SKM-1 treated with dmso at 0.1 percent for 144 hours (cell line): ENCODE results near the gene DLX4.

Experiments
- DNase-seq: peaks from one replicate; lab custom pipeline; 2025; ENCODE audit not compliant: unreplicated experiment; lab: John Stamatoyannopoulos, UW

The DLX4 gene, protein sequence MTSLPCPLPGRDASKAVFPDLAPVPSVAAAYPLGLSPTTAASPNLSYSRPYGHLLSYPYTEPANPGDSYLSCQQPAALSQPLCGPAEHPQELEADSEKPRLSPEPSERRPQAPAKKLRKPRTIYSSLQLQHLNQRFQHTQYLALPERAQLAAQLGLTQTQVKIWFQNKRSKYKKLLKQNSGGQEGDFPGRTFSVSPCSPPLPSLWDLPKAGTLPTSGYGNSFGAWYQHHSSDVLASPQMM

DNA sequence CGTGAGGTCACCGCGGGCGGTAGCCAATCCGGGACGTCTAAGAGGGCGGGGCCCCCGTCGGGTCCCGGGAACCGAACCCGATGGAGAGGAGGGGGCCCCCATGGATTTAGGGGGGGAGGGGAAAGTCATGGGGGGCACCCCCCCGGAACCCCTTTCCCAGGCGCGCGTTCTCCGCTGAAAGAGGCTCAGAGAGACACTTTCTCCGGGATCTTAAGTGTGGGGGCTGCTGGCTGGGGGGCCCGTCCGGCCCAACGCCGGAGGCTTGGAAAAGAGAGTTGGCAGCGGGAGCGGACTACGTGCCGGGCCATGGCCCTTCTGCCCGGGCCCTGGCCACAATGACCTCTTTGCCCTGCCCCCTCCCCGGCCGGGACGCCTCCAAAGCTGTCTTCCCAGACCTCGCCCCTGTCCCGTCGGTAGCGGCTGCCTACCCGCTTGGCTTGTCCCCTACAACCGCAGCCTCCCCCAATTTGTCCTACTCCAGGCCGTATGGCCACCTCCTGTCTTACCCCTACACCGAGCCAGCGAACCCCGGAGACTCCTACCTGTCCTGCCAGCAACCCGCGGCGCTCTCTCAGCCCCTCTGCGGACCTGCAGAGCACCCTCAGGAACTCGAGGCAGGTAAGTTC, at the start of gene DLX4:
Gene DLX4 (plus strand): TSS at position 57 of the 626 bp plus-strand sequence. CDS start 279 bp downstream, at position 336.
- no peak for DNase-seq

DNA sequence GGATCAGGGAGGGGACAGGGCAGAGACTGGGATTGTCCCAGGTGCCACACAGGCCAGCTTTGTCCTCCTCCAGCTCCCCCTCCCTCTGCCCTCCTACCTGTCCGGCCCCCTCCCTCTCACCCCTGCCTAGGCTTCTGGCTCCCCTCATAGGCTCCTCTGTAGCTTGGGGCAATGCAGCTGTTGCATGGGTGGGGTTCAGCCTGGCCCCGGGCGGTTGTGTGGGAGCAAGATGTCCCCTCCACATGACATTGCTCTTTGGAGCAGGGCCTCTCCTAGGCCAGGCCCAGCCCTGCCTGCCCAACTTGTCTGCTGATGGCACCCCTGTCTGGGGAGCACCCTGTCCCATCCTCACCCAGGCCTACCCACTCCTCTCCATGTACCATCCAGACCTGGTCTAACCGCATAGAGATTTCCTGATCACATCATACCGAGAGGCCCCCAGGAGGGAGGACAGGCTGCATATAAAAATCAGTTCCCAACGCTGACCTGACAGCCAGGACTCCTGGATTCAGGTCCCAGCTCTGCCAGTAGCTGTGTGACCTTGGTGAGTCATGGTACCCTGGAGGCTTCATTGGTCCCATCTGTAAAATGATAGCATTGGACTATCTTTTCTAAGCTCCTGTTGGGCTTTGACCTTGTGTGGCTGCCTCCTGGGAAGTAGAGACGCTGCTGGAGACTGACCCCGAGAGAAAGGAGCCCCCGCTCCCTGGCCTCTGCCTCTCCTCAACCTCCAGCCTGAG, 48.8 kb upstream of the DLX4 start:
- DNase-seq: no peak

DNA sequence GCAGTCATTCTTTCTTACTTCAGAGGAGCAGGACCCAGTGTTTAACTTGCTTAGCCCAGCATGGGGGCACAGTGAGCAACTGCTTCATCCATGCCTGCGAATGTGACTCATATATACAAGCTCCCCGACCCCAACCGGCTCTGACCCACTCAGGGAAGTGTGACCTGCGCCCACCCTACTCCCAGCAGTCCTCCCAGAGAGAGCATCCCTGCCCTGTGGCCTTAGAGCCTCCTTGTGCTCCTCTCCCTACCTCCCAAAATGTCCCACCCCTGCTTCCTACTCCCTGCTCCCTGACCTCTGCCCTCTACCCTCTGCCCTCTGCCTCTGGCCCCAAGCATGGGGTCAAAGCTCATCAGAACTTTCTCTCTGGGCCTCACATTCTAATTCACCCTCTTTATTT, 46.9 kb upstream of the DLX4 start:
- DNase-seq: no peak

DNA sequence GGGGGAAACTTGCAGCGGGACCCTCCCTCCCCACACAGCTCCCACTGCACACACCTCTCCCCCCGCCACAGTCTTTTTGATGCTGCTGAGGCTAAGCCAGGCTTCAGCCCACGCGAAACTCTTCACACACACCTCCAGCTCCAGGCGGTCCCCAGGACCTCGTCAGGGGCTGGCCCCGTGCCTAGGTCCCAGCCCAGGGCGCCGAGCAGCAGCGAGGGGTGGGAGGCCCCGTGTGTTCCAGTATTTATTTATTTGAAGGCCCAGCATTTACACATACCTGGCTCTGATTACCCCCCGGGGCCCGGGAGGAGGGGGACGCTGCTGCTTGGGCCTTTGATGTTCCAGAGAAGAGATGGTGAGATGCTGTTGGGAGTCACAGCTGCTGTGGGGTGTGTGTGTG, 44.9 kb upstream of the DLX4 start:
- no peak for DNase-seq

DNA sequence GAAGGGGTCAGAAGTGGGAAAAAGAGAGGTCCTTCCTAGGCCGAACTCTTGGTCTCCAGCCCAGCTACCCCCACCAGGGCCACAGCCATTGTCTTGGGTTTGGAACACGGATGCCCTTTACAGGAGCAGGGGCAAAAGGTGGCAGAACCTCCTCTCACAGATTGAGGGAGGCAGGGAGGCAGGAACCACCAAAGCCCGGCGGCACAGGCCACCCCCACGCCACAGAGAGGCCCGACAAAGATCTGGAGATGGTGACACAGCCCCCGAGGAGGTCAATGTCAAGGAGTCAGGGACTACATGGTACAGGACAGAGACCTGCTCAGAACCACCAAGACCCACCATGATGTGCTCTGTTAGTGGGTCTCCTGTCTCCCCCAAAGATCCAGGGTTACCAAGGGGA, 44.4 kb upstream of the DLX4 start:
- no peak for DNase-seq

DNA sequence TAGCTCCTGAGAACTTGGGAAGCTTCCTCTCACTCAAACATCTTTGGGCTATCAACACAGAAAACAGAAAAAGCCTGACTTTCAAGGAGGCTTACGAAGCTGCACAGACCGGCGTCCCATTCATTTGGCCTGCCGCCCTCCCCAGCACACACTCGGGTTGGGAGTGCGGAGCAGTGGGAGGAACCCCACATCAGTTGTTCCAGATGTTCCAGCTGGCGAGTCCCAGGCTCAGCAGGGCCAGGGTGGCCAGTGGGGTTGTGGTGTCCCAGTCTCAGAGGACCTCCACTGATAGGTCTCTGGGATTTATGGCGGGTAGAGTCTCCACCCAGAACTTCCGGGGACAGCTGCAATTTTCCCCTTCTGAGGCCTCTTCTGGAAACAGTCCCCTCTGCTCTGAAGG, 43.1 kb upstream of the DLX4 start:
- DNase-seq: no peak

DNA sequence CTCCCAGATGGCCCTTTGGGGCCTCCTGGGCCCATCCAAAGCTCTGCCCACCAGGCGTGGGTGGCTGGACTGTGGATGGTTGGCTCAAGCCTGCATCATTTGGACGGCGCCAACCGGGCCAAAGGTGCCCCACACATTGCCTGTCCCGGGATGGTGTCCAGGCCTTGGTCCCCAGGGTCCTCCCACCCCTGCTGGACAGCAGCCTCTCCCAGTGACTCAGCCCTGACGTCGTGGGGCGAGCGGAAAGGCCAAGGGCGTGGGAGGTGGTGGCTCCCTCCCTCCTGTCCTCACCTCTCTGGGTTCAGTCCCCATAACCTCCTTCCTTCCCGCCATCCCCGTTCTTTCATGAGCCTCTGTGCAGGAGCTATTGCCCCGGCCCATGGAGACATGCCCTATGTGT, 42.1 kb upstream of the DLX4 start:
- no peak for DNase-seq

DNA sequence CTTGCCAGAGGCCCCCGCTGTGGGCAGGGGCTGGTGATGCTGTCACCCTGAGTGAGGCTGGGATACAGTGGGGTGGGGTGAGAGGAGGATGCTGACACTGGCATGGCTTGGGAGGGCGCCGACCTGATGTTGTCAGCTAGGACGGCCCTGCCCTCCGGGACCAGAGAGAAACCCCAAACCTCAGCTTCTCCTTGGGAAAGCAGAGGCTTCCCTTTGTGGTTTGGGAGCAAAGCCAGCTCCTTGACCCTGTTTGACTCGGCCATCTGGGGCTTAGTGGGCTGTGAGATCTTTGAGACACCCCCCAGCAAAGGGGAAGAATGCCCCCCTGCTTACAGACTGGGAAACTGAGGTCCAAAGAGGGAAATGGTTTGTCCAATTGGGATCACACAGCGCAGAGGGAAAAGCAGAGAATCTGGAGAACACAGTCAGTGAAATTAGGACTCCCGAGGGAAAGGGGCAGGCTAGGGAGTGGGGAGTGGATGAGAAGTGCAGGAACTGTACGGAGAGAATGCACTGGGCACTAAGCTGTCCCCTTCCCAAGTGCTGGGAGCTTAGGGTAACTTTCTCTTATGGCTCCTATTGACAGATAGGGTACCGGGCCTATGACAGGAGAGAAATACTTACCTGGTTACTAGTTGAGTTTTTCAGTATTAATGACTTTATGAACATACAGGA, 40.7 kb upstream of the DLX4 start:
- no peak for DNase-seq

DNA sequence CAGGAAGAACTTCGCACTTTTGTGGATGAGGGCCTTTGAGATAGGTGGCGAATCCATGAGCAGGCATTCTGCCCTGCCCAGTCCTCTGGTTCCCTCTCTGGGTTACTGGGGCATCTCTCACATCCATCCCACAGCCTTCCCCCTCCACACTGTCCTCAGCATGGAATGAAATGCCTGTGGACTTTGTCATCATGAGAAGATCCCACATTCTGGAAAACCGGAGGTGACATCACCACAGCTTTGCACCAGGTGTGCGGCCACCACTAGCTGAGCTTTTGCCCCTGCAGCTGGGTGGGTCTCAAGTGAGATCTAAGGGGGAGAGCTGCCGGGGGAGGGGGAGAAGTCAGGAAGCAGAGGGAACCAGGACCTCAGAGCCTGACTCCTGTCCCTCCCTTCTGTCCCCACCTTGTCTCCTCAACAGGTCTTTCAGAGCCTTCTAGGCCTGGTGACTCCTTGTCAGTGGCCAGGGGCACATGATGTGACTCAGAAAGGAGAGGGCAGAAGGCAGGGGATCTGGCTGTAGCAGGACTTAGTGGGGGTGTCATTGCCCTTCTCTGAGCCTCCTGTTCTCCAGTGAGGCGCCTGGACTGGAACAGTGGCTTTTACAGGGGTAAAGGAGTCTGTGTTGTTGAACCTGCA, 40.0 kb upstream of the DLX4 start:
- DNase-seq: no peak

DNA sequence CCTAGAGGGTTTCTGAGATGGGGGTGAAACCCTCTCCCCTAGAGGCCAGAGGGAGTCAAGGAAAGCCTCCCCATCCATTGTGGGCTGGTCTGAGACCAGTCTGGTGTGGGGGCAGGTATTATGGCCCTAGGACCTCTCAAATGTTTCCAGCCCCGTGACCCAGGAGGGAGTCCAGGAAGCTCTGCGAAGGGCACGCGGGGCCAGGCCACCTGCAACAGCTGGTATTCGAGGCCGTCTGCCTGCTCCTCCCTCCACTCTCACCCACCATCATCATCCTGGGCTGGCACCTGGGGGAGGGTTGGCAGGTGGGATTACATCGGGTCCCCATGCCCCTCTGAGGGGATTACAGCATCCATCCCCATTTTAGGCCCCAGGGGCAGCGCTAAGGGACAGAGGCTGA, 38.1 kb upstream of the DLX4 start:
- DNase-seq: no peak

DNA sequence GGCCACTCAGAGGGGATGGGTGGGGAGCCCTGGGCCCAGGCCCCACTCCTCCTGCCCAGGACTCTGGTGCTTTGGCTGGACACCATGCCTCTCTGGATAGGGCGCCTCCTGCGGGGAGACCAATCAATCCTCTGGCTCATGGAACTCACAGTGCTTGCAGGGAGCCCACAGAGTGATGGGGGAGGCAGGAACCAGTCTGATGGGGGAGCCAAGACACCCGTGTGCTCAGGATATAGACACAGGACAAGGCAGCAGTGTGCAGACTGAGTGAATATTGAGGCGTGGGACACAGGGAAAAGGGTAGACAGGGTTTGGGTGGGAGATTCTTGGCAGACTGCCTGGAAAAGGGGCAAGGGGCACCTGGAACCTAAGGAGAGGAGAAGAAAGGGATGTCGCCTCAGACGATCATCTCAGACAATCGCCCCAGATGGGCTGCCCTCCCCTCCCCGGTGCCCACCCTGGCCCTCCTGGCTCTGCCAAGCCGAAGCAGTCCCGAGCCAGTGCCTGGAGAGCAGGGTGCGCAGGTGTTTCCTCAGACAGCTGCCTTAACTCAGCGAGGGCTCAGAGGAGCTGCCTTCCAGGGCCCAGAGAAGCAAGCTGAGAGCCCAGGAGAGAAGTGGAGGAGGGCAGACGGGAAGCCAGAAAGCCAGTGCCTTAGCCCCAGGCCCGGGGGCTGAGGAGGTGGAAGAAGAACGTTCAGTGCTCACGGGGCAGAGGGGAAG, 37.4 kb upstream of the DLX4 start:
- DNase-seq: no peak

DNA sequence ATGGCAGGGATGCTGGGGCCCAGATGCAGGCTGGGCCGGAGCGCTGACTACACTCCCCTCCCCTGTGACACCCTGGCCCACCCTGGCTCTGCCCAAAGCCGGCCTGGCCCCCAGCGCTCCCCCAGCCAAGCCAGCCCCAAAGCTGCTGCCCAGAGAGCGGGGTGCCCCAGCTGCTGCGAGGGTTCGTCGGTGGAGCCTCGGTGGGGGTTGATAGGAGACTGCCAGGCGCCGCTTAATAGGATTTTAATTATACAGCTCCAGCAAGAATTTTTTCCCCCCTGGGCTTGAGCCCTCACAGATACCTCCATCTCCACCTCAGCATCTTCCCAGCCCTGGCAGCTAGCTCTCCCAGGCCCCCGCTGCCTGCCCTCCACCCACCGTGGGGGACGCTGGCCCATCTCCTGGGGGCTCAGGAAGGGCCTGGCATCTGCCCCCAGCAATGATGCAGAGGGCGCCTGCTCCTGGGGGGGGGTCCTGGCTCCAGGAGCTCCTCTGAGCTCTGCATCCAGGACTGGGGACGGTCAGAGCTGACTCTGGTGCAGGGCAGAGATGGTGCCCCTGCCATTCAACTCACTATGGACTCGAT, 36.8 kb upstream of the DLX4 start:
- no peak for DNase-seq

DNA sequence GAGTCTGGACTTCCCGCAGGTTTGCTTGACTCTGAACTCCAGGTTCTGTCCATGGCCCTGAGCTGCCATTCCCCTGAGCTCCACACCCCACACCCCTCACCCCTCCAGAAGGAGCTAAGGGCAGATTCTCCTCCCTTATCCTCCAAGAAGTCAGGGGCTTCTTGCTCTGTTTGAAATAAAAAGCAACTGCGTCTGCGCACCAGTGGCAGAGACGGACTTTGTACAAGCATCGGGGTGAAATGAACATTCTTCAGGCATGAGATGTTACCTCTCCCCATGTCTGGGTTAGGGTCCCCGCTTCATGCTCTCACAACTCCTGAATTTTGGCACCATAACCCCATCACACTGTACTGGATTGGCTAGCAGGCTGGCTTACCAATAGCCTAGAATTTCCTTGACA, 36.1 kb upstream of the DLX4 start:
- DNase-seq: no peak

DNA sequence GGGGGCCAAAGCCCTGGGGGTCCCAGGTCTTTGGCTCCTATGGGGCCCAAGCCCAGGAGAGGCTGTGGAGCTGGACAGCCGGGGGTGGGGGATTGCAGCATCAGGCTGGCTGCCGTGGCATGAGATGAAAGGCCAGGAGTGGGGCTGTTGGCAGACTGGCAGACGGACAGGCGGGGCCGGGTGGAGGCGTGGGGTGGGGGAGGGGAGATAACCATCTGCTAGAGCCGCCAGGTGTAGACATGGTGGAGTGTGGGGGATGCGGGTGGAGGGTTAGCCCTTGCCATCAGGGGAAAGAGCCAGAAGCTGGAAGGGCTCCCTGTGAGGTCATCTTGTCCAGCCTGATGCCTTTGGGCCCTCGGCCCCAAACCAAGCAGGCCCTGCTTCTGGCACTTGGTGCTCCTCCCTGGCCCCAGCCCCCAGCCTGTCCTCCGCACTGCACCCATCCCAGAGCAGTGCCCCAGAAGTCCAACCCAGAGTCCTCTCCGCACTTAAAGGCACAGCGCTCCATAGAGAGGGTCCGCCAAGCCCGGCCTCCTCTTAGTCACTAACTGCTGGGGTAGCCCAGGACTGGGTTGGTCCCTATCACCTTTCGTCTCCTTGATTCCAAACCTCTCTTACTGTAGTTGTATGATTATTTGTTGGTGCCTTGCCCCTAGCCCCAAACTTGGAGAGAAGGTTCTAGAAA, 33.3 kb upstream of the DLX4 start:
- DNase-seq: no peak

DNA sequence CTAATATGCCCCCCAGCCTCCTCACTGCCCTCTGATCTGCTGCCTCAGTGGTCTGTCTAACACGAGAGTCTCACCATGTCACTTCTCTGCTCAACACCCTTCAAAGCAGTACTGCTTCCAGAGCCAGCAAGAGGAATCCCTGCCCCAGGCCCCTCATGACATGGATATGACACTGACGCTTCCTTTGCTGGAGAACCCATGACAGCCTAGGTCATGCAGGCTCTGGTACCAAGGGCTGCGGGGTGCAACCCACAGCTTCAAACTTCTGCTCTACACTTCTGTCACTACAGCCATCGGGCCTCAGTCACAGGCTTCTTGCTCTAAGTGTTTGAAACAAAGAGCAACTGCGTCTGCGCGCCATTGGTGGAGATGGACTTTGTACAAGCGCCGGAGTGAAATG, 32.6 kb upstream of the DLX4 start:
- no peak for DNase-seq

DNA sequence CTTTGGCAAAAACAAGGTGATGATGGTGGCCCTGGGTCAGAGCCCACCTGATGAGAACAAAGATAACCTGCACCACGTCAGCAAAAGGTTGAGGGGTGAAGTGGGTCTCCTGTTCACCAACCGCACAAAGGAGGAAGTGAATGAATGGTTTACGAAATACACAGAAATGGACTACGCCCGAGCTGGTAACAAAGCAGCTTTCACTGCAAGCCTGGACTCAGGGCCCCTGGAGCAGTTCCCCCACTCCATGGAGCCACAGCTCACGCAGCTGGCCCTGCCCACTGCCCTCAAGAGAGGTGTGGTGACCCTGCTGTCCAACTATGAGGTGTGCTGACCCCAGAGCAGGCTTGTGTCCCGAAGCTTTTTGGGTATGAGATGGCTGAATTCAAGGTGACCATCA, 29.7 kb upstream of the DLX4 start:
- DNase-seq: peak; percentile 83

DNA sequence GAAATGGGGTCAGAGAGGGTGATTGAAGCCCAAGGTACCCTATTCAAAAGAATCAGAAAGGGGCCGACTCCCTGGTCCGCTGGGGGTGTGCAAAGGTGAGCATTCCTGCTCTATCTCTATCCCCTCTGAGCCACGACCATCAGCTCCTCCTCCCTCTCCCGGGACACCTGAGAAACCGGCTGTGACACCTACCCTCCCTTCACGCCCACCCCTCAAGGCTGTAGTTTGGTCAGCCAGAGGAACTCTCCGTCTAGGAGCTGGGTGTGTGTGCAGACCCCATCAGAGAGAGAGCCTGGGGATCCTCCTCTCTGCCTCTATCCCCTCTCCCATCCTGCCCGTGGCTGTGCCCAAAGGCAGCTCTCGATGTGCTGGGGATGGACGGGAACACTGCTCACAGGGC, 27.6 kb upstream of the DLX4 start:
- no peak for DNase-seq

DNA sequence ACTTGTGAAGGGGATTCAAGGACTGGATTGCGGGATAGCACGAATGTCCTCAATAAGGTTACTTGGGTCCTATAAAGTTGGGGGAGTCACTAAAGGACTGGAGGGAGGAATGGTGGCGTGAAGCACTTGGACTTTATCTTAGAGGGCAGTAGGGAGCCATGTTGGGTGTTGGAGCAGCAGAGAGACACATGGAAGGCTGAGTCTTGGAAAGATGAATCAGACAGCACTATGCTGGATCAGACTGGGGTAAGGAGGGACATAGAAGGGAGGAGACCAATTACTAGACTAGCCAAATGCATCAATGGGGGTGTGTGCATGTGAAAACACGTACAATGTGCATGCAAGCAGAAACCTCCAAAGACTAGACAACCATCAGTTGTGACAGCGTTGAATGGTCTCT, 26.0 kb upstream of the DLX4 start:
- DNase-seq: no peak

DNA sequence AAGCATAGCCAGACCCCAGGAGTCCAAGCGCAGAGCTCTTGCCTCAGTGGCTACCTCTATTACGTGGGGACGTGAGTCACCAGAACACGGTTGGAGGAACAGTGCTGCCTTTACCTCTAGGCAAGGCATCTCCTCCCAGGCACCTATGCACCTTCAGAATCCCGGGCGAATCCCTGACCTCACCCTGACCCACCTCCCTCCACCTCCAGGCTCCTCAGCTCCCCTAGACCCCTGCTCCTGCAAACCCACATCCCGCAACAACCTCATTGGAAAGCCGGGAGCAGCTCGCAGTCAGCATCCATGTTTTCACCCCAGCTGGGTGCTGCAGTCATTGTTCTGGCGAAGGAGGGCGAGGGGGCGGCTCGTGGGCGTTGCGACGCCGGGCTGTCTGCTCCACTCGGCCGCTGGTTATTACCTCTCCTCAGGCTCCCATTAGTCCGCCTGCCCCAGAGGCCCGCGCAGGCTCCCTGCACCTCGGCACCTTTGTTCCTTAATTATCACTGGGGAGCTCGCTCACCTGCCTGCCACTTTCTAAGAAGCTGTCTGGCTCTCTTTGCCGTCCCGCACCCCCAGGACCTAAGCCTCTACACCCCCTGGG, 24.6 kb upstream of the DLX4 start:
- no peak for DNase-seq
